HG03045 (cell line): ENCODE measurements around the gene HRK.
"Not testable (repeated sequence)": the region's sequence is repeated elsewhere in the genome, so short reads cannot be mapped to it uniquely, and the experiment has no call there.

Experiments
- ATAC-seq: cut with Tn5 transposase; IDR thresholded peaks from one replicate; pipeline ENCODE4 v1.9.1; 2021; ENCODE audit warnings: mild to moderate bottlenecking, moderate library complexity; ENCODE audit not compliant: unreplicated experiment

Gene HRK

GRCh38 chr12:116820064-116820656 is 61.1 kb downstream of the HRK start:
- no peak for ATAC-seq

- ATAC-seq: peak; percentile 86
These were observed 62.1 kb downstream of the HRK start for GRCh38 chr12:116818948-116819832.

- peak; percentile 3 for ATAC-seq
These were observed 62.8 kb downstream of the HRK start for GRCh38 chr12:116818341-116818856.

- ATAC-seq: not testable (repeated sequence)
These were observed 66.5 kb downstream of the HRK start for GRCh38 chr12:116814766-116815165.

- ATAC-seq: no peak
These were observed 67.8 kb downstream of the HRK start for GRCh38 chr12:116813271-116814041.

- no peak for ATAC-seq
These were observed 69.0 kb downstream of the HRK start for GRCh38 chr12:116812238-116812637.

GRCh38 chr12:116808113-116809105 is 72.8 kb downstream of the HRK start:
- ATAC-seq: no peak

GRCh38 chr12:116807546-116807945 is 73.7 kb downstream of the HRK start:
- no peak for ATAC-seq

- no peak for ATAC-seq
These were observed 74.3 kb downstream of the HRK start for GRCh38 chr12:116806845-116807440.
